ENCODE measurements around the gene GREB1.

DNA sequence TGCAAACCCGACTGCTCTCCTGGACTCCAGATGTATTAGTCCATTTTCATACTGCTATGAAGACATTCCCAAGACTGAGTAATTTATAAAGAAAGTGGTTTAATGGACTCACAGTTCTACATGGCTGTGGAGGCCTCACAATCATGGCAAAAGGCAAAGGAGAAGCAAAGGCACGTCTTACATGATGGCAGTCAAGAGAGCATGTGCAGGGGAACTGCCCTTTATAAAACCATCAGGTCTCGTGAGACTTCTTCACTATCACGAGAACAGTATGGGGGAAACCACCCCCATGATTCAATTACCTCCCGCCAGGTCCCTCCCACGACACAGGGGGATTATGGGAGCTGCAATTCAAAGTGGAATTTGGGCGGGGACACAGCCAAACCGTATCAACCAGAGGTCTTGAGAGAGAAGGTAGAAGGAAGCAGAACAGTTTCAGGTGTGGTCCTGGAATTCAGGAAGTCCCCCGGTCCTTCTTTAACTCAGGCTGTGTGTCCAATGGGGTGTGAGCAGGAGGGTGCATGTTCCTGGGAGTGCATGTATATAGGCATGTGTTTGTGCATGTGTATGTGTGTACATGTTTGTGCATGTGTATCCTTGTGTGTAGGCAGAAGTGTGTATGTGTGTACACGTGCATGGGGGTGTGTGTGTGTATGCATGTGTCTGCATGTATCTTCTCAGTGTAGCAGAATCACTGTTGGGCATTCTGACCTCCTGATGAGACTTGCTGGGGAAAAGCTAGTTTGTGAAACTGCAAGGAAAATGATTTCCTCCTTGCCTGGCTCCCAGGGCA is 46.2 kb downstream of the GREB1 start:
- TF ChIP-seq CTCF (IDR thresholded peaks at IDR 0.05; ENCODE audit: low read depth, low read length) (no peak), EZH2phosphoT487 (IDR thresholded peaks at IDR 0.05; ENCODE audit: low read depth) (no peak)

Measured in OCI-LY3 (cell line).